Activated naive CD4-positive, alpha-beta T cell treated with anti-CD3 and anti-CD28 coated beads, Interleukin-2, amount 50 U/mL, for 16 hours (primary cell): ENCODE data around the gene AGXT2.

ENCODE experiments used
- DNase-seq: peaks from one replicate; pipeline ENCODE4 v3.0.0-alpha.2; 2020

AGXT2 gene

GRCh38 chr5:34957857-34958690 lies 89.7 kb downstream of the AGXT2 start:
- DNase-seq, result no peak

DNA sequence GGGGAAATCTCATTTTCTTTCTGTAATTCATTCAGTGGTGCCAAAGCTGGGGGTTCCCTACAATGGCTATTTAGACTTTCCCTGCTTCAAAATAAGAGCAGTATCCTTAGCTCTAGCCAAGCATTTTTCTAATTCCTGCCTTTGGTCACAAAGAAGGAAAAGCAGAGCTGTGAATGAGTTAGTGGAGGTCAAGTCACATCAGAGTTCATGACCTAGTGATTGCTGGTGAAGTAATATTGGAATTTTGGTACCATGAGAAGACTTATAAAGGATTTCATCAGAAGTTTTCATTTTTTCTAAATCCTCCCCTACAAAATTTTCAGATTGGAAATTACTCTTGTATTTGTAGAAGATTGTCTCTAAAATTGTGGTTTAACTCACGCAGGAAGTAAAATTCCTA lies 90.4 kb downstream of the AGXT2 start:
- no peak for DNase-seq
